ENCODE measurements around the gene SYNDIG1.

The SYNDIG1 gene

DNA sequence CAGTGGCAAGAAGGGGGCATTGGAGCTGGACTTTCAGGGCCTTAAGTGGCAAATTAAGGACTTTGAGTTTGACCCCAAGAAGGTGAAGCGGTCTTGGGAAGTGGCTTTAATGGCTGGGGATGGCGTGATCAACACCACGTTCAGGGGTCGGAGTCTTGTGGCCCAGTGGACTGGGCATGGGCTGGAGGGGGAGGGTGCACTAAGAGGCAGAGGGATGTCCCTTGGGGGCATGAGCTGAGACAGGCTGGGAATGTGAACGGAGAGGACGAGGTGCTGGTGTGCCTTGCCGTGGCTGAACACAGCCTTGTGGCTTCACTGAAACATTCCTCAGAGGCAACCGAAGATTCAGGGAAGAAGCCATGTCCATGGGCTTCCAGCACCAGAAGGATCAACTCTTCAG is 227.0 kb downstream of the SYNDIG1 start:
- H3K4me3 ChIP-seq (replicated peaks; ENCODE audit: low read depth, low read length) = no peak overlapping the region
- no peak for DNase-seq (ENCODE audit: low read depth)
- TF ChIP-seq, protein P1, sequence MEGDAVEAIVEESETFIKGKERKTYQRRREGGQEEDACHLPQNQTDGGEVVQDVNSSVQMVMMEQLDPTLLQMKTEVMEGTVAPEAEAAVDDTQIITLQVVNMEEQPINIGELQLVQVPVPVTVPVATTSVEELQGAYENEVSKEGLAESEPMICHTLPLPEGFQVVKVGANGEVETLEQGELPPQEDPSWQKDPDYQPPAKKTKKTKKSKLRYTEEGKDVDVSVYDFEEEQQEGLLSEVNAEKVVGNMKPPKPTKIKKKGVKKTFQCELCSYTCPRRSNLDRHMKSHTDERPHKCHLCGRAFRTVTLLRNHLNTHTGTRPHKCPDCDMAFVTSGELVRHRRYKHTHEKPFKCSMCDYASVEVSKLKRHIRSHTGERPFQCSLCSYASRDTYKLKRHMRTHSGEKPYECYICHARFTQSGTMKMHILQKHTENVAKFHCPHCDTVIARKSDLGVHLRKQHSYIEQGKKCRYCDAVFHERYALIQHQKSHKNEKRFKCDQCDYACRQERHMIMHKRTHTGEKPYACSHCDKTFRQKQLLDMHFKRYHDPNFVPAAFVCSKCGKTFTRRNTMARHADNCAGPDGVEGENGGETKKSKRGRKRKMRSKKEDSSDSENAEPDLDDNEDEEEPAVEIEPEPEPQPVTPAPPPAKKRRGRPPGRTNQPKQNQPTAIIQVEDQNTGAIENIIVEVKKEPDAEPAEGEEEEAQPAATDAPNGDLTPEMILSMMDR (IDR thresholded peaks at IDR 0.05; ENCODE audit: low read length, missing control alignments) = no peak

DNA sequence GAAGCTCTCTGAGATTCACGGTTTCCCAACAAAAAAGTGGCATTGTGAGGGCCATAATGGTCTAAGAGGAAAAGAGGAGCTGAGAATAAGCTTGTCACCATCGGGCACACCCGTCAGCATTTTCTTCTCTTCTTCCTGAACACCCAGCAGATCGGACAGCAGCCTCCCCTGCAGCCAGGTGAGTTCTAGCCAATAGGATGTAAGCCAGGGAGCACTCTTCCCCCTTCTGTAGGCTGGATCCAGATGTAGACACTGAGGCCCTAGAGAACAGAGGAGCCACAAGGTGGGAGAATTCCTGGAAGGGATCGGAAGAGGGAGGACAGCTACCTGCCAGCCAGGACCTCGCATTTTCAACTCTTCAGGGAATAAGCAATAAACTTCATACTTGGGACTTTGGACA is 228.0 kb downstream of the SYNDIG1 start:
- TF ChIP-seq, protein P1 (IDR thresholded peaks at IDR 0.05; ENCODE audit: low read length, missing control alignments) = no peak
- DNase-seq (ENCODE audit: low read depth) = no peak
- H3K4me3 ChIP-seq (replicated peaks; ENCODE audit: low read depth, low read length) = no peak overlapping the region

- DNase-seq (ENCODE audit: low read depth) = no peak
- no peak overlapping the region for H3K4me3 ChIP-seq (replicated peaks; ENCODE audit: low read depth, low read length)
- TF ChIP-seq, protein P1 (IDR thresholded peaks at IDR 0.05; ENCODE audit: low read length, missing control alignments) = no peak
Observed at GRCh38 chr20:24698189-24698588, 228.8 kb downstream of the SYNDIG1 start.

- no peak for DNase-seq (ENCODE audit: low read depth)
- TF ChIP-seq, protein P1 (IDR thresholded peaks at IDR 0.05; ENCODE audit: low read length, missing control alignments) = no peak
- no peak overlapping the region for H3K4me3 ChIP-seq (replicated peaks; ENCODE audit: low read depth, low read length)
Observed at GRCh38 chr20:24698706-24699206, 229.3 kb downstream of the SYNDIG1 start.

- DNase-seq (ENCODE audit: low read depth) = no peak
- TF ChIP-seq, protein P1 (IDR thresholded peaks at IDR 0.05; ENCODE audit: low read length, missing control alignments) = no peak
Observed at GRCh38 chr20:24699321-24700165, 230.1 kb downstream of the SYNDIG1 start.

DNA sequence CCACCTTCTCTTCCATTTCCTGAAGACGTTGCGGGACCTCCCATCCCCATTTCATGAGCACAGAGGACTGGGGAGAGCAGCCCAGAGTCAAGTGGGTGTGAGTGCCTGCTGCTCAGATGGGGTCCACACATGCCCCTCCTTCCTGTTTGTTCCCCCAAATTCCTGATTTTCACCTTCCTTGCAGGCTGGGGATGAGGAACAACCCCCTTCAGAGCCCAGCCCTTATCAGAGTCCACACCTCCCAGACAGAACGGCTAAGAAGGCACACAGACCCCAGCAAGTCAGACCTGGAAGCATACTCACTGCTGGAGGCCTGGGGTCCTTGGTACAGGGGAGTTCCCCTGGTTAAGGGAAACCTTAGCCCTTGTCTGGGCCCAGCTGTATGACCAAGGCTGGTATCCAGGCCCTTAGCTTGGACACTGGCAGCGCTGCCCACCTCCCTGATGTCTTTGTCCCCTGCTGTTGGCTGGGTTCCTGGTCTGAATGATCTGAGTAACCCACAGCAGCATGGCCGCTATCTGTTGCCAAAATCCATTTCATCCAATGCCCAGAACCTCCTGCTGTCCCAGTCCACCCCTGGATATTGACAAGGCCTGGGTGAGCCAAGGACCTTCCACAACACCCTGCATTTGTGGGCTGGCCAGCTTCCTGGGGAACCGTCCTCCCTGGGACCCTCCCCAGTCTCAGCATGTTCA is 230.9 kb downstream of the SYNDIG1 start:
- H3K4me3 ChIP-seq (replicated peaks; ENCODE audit: low read depth, low read length) = no peak overlapping the region
- DNase-seq (ENCODE audit: low read depth) = no peak
- TF ChIP-seq, protein P1 (IDR thresholded peaks at IDR 0.05; ENCODE audit: low read length, missing control alignments) = no peak

More at GRCh38 chr20:24699321-24700165, 230.1 kb downstream of the SYNDIG1 start:
- H3K4me3 ChIP-seq (replicated peaks; ENCODE audit: low read depth, low read length) = no peak overlapping the region
